ENCODE data around the gene TIAM1. TPM values are rescaled to one million over a fixed set of nuclear protein-coding genes. Genes with fewer than 3 reads are reported as not detected.

TIAM1 gene
- total and polyA plus RNA-seq, 4 donors, result 3.5 to 58.0 (median 11.8) TPM

DNA sequence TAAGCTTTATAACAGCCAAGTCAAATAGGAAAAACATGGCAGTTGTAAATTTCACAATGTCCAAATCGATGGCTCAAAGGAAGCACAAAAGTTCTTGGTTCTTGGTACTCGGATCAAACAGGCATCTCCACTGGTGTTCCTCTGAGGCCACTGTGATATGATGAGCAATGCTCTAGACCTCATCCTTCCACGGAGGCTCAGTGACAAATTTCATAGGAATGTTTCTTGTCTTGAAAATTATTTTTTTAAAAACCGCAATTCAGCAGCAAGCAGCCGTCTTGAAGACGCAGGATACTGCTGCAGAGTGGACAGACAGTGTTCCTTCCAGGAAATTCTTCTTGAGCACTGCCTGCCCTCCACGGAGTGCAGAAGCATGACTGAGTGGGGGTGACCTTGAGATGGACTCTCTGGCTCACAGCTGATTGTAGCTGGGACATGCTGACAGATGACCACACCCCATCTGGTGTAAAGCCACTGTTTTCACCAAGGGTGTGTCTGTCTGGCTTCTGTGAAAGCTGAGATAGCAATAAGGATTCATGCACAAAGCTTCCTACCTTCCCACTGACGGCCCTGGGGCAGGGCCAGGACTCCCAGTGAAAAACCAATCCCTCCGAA, 61.9 kb downstream of the TIAM1 start:
- H3K4me3 ChIP-seq, result no peak overlapping the region
- WGBS, 2 donors, result 74 to 83% methylated on average over 9 of the region's 9 CpGs
- no peak overlapping the region for H3K27ac ChIP-seq (ENCODE audit: low read depth in 1 of 2, low read length in 1 of 2)
- H3K9ac ChIP-seq (ENCODE audit: insufficient read depth in 1 of 2, low read length in 2 of 2), result no peak overlapping the region
- no peaks in the 10 kb centered on the region for H3K27me3 ChIP-seq (ENCODE audit: control insufficient read depth in 3 of 3, insufficient read depth in 3 of 3, low read length in 2 of 3)
- H3K9me3 ChIP-seq (ENCODE audit: control insufficient read depth in 4 of 4, insufficient read depth in 3 of 4, low read length in 3 of 4), result peaks cover 0 to 4% (median 0%) of the 10 kb centered on the region in 4 donors
- TF ChIP-seq, protein P1, sequence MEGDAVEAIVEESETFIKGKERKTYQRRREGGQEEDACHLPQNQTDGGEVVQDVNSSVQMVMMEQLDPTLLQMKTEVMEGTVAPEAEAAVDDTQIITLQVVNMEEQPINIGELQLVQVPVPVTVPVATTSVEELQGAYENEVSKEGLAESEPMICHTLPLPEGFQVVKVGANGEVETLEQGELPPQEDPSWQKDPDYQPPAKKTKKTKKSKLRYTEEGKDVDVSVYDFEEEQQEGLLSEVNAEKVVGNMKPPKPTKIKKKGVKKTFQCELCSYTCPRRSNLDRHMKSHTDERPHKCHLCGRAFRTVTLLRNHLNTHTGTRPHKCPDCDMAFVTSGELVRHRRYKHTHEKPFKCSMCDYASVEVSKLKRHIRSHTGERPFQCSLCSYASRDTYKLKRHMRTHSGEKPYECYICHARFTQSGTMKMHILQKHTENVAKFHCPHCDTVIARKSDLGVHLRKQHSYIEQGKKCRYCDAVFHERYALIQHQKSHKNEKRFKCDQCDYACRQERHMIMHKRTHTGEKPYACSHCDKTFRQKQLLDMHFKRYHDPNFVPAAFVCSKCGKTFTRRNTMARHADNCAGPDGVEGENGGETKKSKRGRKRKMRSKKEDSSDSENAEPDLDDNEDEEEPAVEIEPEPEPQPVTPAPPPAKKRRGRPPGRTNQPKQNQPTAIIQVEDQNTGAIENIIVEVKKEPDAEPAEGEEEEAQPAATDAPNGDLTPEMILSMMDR (IDR thresholded peaks at IDR 0.05; ENCODE audit: control extremely low read depth, extremely low read depth), result no peak
- ATAC-seq (ENCODE audit: insufficient read depth, low FRiP score) (no peak), DNase-seq (no peak)
- H3K36me3 ChIP-seq (ENCODE audit: control insufficient read depth in 4 of 4, insufficient read depth in 4 of 4, low read length in 4 of 4), result no peaks in the 10 kb centered on the region
- H3K4me1 ChIP-seq (ENCODE audit: control insufficient read depth in 5 of 5, insufficient read depth in 5 of 5, low read length in 5 of 5), result peaks cover 0 to 3% (median 0%) of the 10 kb centered on the region in 5 donors

DNA sequence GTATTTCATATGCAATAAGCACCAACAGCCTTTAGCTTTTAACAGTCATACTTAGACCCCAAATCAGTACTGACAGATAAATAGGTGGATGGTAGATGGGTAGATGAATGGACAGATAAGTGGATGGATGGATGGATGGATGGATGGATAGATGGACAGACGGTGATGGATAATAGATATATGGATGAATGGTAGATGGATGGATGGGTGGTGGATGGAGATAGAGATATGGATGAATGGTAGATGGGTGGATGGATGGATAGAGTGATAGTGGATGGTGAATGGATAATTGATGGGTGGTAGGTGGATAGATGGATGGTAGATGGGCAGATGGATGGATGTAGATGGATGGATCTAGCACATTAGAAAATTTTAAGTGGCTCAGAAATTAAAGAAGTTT, 62.5 kb downstream of the TIAM1 start:
- H3K27me3 ChIP-seq (ENCODE audit: control insufficient read depth in 3 of 3, insufficient read depth in 3 of 3, low read length in 2 of 3), result no peaks in the 10 kb centered on the region
- H3K4me1 ChIP-seq (ENCODE audit: control insufficient read depth in 5 of 5, insufficient read depth in 5 of 5, low read length in 5 of 5), result peaks cover 0 to 3% (median 0%) of the 10 kb centered on the region in 5 donors
- no peaks in the 10 kb centered on the region for H3K36me3 ChIP-seq (ENCODE audit: control insufficient read depth in 4 of 4, insufficient read depth in 4 of 4, low read length in 4 of 4)
- ATAC-seq (ENCODE audit: insufficient read depth, low FRiP score), result no peak
- DNase-seq, result no peak
- no peak overlapping the region for H3K27ac ChIP-seq (ENCODE audit: low read depth in 1 of 2, low read length in 1 of 2)
- H3K9me3 ChIP-seq (ENCODE audit: control insufficient read depth in 4 of 4, insufficient read depth in 3 of 4, low read length in 3 of 4), result peaks cover 0 to 4% (median 0%) of the 10 kb centered on the region in 4 donors
- H3K9ac ChIP-seq (ENCODE audit: insufficient read depth in 1 of 2, low read length in 2 of 2), result no peak overlapping the region
- TF ChIP-seq, protein P1 (IDR thresholded peaks at IDR 0.05; ENCODE audit: control extremely low read depth, extremely low read depth), result no peak
- WGBS, 2 donors, result 96 to 97% methylated on average over 1 of the region's 1 CpG
- H3K4me3 ChIP-seq, result no peak overlapping the region

DNA sequence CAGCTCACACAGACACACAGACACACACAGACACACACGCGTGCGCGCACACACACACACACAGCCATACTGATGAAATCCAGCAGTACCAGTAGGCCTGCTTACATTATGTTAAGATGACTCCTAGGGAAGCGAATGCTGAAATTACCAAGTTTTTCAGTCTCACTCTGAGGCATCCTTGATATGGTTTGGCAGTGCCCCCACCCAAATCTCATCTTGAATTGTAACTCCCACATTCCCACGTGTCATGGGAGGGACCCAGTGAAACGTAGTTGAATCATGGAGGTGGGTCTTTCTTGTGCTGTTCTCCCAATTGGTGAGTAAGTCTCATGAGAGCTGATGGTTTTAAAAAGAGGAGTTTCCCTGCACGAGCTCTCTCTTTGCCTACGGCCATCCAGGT, 64.1 kb downstream of the TIAM1 start:
- no peak for DNase-seq
- no peaks in the 10 kb centered on the region for H3K27me3 ChIP-seq (ENCODE audit: control insufficient read depth in 3 of 3, insufficient read depth in 3 of 3, low read length in 2 of 3)
- H3K4me1 ChIP-seq (ENCODE audit: control insufficient read depth in 5 of 5, insufficient read depth in 5 of 5, low read length in 5 of 5), result no peaks in the 10 kb centered on the region
- no peaks in the 10 kb centered on the region for H3K36me3 ChIP-seq (ENCODE audit: control insufficient read depth in 4 of 4, insufficient read depth in 4 of 4, low read length in 4 of 4)
- ATAC-seq (ENCODE audit: insufficient read depth, low FRiP score), result no peak
- TF ChIP-seq, protein P1 (IDR thresholded peaks at IDR 0.05; ENCODE audit: control extremely low read depth, extremely low read depth), result no peak
- 92 to 96% methylated on average over 9 of the region's 9 CpGs for WGBS, 2 donors
- H3K27ac ChIP-seq (ENCODE audit: low read depth in 1 of 2, low read length in 1 of 2), result no peak overlapping the region
- H3K4me3 ChIP-seq, result no peak overlapping the region
- H3K9me3 ChIP-seq (ENCODE audit: control insufficient read depth in 4 of 4, insufficient read depth in 3 of 4, low read length in 3 of 4), result peaks cover 0 to 4% (median 0%) of the 10 kb centered on the region in 4 donors
- H3K9ac ChIP-seq (ENCODE audit: insufficient read depth in 1 of 2, low read length in 2 of 2), result no peak overlapping the region

DNA sequence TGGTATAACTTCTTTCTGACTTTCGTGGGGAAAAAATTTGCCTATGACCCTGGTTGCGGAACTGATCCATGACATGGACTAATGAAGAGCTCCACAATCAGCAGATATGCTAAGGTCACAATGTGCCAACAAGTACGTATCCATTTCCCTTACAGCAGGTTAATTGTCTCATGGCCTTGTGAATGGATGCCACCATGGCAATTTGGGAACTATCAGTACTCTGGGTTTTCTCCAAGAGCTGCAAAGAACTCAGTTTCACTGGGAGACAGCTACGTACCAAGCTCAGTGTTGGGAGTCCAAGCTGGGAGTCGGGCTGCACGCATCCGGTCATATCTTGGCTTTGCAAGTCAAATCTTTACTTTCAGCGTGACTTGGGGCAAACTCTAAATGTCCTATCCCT, 64.8 kb downstream of the TIAM1 start:
- no peak overlapping the region for H3K4me3 ChIP-seq
- no peak for DNase-seq
- H3K4me1 ChIP-seq (ENCODE audit: control insufficient read depth in 5 of 5, insufficient read depth in 5 of 5, low read length in 5 of 5), result no peaks in the 10 kb centered on the region
- no peak for ATAC-seq (ENCODE audit: insufficient read depth, low FRiP score)
- H3K27ac ChIP-seq (ENCODE audit: low read depth in 1 of 2, low read length in 1 of 2), result no peak overlapping the region
- no peak overlapping the region for H3K9ac ChIP-seq (ENCODE audit: insufficient read depth in 1 of 2, low read length in 2 of 2)
- H3K27me3 ChIP-seq (ENCODE audit: control insufficient read depth in 3 of 3, insufficient read depth in 3 of 3, low read length in 2 of 3), result no peaks in the 10 kb centered on the region
- no peaks in the 10 kb centered on the region for H3K36me3 ChIP-seq (ENCODE audit: control insufficient read depth in 4 of 4, insufficient read depth in 4 of 4, low read length in 4 of 4)
- peaks cover 0 to 3% (median 0%) of the 10 kb centered on the region in 4 donors for H3K9me3 ChIP-seq (ENCODE audit: control insufficient read depth in 4 of 4, insufficient read depth in 3 of 4, low read length in 3 of 4)
- WGBS, 2 donors, result 95 to 97% methylated on average over 8 of the region's 8 CpGs
- TF ChIP-seq, protein P1 (IDR thresholded peaks at IDR 0.05; ENCODE audit: control extremely low read depth, extremely low read depth), result no peak

Measured in lung (tissue), 12 donors.